Activated T-helper 1 cell treated with anti-CD3 and anti-CD28 coated beads, Interleukin-12 subunit alpha, Interleukin-12 subunit beta, Interleukin-2, Interleukin-4 antibody, amounts not matched to agents 30 ng/mL and 10 ng/mL and 1 ng/mL, durations not matched to agents 14 hours and 24 hours and 36 hours (primary cell): ENCODE data around the gene ZC2HC1C. TPM values are rescaled to one million over a fixed set of nuclear protein-coding genes. Genes with fewer than 3 reads are reported as not detected.
"Not testable (repeated sequence)": the region's sequence is repeated elsewhere in the genome, so short reads cannot be mapped to it uniquely, and the experiment has no call there.

Experiments used
- DNase-seq: peaks from one replicate; pipeline ENCODE4 v3.0.0; 2021; ENCODE audit warnings: low spot score
- H3K27ac Mint-ChIP-seq: one replicate; pipeline ENCODE4 v1.8.0; 2021; ENCODE audit warnings: mild to moderate bottlenecking, mixed read lengths
- H3K27me3 Mint-ChIP-seq: one replicate; pipeline ENCODE4 v1.8.0; 2022; ENCODE audit warnings: mild to moderate bottlenecking, moderate library complexity, mixed read lengths; ENCODE audit not compliant: insufficient read depth
- H3K36me3 Mint-ChIP-seq: one replicate; pipeline ENCODE4 v1.8.0; 2021; ENCODE audit warnings: low read depth, mixed read lengths
- H3K4me1 Mint-ChIP-seq: one replicate; pipeline ENCODE4 v1.8.0; 2021; ENCODE audit warnings: low read depth, mixed read lengths
- H3K4me3 Mint-ChIP-seq: one replicate; pipeline ENCODE4 v1.8.0; 2021; ENCODE audit warnings: mild to moderate bottlenecking, moderate library complexity, mixed read lengths
- H3K9me3 Mint-ChIP-seq: one replicate; pipeline ENCODE4 v1.8.0; 2021; ENCODE audit warnings: mixed read lengths
- intact Hi-C: fragments of 100-400 bp; cut with micrococcal nuclease; formaldehyde crosslinking; loops from one replicate; pipeline ENCODE4 v1.15.1; 2024
- total RNA-seq: library from RNA; stranded (reverse); gene quantifications from 2 replicates; pipeline ENCODE4 v1.2.3, GENCODE V29; 2022

ZC2HC1C gene
- total RNA-seq, 1 donor from 2014 or later = 0.80 TPM

GRCh38 chr14:75109877-75110276 is 40.4 kb downstream of the ZC2HC1C start:
- Mint-ChIP-seq H3K36me3 (peaks cover 54% of the 10 kb centered on the region), H3K27me3 (no peaks in the 10 kb centered on the region), H3K9me3 (no peaks in the 10 kb centered on the region), H3K27ac (no peak overlapping the region), H3K4me3 (no peak overlapping the region), H3K4me1 (peaks cover 13% of the 10 kb centered on the region)
- DNase-seq = no peak
- intact Hi-C loops = no loop called here

DNA sequence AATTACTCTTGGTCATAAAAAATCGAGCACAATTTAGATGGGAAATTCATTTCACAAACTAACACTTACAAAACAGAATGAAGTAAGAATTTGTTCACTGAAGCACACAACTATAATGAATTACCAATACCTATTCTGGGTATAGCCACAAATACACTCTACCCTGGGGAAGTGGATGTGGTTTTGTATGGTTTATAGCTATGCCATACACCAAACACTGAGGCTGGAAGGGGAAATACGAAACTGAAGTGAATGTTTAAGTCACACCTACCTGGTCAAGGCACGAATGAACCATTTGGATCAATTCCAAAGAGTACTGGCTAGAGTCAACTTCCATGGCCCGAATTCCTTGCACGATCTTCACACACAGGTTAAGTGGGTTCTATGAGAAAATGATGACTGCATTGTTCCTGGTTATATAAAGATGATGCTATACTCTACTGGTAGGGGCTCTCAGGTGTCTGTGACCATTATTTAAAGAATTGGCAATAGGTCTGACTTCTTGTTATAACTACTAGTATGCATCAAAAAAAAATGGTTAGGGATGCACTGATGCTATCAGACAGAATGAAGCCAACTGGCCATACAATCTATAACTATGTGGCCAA is 44.6 kb downstream of the ZC2HC1C start:
- Mint-ChIP-seq H3K27ac (no peak overlapping the region), H3K4me3 (no peak overlapping the region), H3K9me3 (no peaks in the 10 kb centered on the region), H3K36me3 (peaks cover 55% of the 10 kb centered on the region), H3K4me1 (peaks cover 13% of the 10 kb centered on the region), H3K27me3 (no peaks in the 10 kb centered on the region)
- DNase-seq = no peak
- intact Hi-C loops = no loop called here

GRCh38 chr14:75119056-75119455 is 49.6 kb downstream of the ZC2HC1C start:
- H3K27me3 Mint-ChIP-seq = no peaks in the 10 kb centered on the region

GRCh38 chr14:75120541-75121291 is 51.3 kb downstream of the ZC2HC1C start:
- DNase-seq = no peak
- H3K36me3 Mint-ChIP-seq = peaks cover 41% of the 10 kb centered on the region
- H3K27me3 Mint-ChIP-seq = no peaks in the 10 kb centered on the region
- intact Hi-C loops = no loop called here
- no peaks in the 10 kb centered on the region for H3K9me3 Mint-ChIP-seq
- peaks cover 34% of the 10 kb centered on the region for H3K4me1 Mint-ChIP-seq
- no peak overlapping the region for H3K4me3 Mint-ChIP-seq
- H3K27ac Mint-ChIP-seq = no peak overlapping the region

More at GRCh38 chr14:75119056-75119455, 49.6 kb downstream of the ZC2HC1C start:
- no peak for DNase-seq
- Mint-ChIP-seq H3K9me3 (no peaks in the 10 kb centered on the region), H3K4me3 (no peak overlapping the region), H3K27ac (no peak overlapping the region), H3K36me3 (peaks cover 36% of the 10 kb centered on the region), H3K4me1 (peaks cover 26% of the 10 kb centered on the region)
- intact Hi-C loops = no loop called here

- no peak for DNase-seq
- H3K4me1 Mint-ChIP-seq = peaks cover 41% of the 10 kb centered on the region
- H3K9me3 Mint-ChIP-seq = no peaks in the 10 kb centered on the region
- H3K27ac Mint-ChIP-seq = no peak overlapping the region
- H3K4me3 Mint-ChIP-seq = no peak overlapping the region
- intact Hi-C loops = no loop called here
- H3K36me3 Mint-ChIP-seq = peaks cover 44% of the 10 kb centered on the region
- H3K27me3 Mint-ChIP-seq = no peaks in the 10 kb centered on the region
These were observed 52.1 kb downstream of the ZC2HC1C start for GRCh38 chr14:75121552-75121951.

- peak overlapping the region; percentile 60 for H3K4me3 Mint-ChIP-seq
- peaks cover 52% of the 10 kb centered on the region for H3K4me1 Mint-ChIP-seq
- H3K27ac Mint-ChIP-seq = peak overlapping the region; percentile 57
- peaks cover 35% of the 10 kb centered on the region for H3K36me3 Mint-ChIP-seq
- intact Hi-C loops = no loop called here
- peak; percentile 12 for DNase-seq
- H3K9me3 Mint-ChIP-seq = no peaks in the 10 kb centered on the region
- no peaks in the 10 kb centered on the region for H3K27me3 Mint-ChIP-seq
These were observed 54.5 kb downstream of the ZC2HC1C start for GRCh38 chr14:75123991-75124390.

GRCh38 chr14:75125617-75126016 is 56.2 kb downstream of the ZC2HC1C start:
- Mint-ChIP-seq H3K27me3 (no peaks in the 10 kb centered on the region), H3K27ac (peak overlapping the region; percentile 97), H3K4me1 (peaks cover 47% of the 10 kb centered on the region), H3K36me3 (peaks cover 29% of the 10 kb centered on the region), H3K9me3 (no peaks in the 10 kb centered on the region), H3K4me3 (peak overlapping the region; percentile 93)
- DNase-seq = no peak
- intact Hi-C loops = loop anchor here (2.0 to 5.0 kb wide), 6 partner anchors 57 to 535 kb away; partner anchors contain the start of genes DLST, ERG28, TTLL5 and YLPM1

DNA sequence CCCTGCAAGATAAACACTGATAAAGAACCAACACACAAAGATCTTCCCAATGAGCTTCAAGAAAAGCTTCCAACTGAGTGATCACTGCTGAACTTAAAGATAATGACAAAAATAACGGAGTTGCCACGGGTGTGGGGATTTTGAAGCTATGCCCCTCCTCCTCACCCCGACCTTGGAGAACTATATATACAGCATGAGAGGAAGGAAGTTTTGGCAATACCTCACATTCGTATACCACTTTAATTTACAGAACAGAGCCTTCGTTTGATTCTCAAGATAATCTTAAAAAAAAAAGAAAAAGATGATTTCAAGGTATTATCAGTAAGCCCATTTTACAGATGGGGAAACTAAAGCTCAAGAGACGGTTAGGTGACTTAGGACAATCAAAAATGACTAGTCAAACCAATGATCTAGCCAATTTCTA is 56.7 kb downstream of the ZC2HC1C start:
- Mint-ChIP-seq H3K4me3 (peak overlapping the region; percentile 93), H3K27ac (peak overlapping the region; percentile 97), H3K4me1 (peaks cover 43% of the 10 kb centered on the region), H3K36me3 (peaks cover 28% of the 10 kb centered on the region), H3K9me3 (no peaks in the 10 kb centered on the region), H3K27me3 (no peaks in the 10 kb centered on the region)
- intact Hi-C loops = loop anchor here (2.0 to 5.0 kb wide), 6 partner anchors 57 to 535 kb away; partner anchors contain the start of genes DLST, ERG28, TTLL5 and YLPM1
- no peak for DNase-seq

DNA sequence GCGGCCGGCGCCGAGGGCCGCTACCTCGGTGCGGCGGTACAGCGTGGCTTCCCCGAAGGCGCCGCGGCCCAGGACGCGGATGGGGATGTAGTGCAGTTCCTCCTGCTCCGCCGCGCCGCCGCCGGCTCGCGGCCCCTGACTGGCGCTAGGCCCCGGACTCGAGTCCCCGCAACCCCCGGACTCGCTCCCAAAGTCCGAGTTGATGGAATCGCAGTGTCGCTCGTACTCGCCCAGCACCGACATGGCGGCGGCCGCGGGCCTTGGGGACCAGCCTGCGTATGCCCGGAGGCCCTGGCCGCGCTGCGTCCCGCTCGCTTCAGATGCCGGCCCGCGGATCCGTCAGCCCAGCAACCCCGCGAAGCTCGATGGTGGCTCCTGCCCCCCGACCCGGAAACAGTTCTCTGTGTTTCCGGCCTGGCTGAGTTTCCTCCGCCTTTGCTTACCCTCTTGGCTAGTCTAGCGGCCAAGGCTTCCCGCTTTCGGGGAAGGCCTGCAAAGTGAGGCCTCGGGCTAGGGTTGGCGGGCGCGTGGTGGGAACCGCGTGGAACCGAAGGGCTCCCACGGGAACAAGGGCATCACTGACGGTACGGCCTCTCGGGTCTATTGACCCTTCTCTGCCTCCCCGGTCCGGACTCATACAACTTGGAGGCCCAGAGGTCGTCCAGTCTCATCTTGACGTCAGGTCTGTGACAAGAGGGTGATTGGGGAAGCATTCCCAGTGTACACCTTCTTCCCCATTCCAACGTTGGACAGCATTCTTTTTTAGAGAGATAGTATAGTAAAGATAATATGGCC is 57.4 kb downstream of the ZC2HC1C start, which contains the start of gene NEK9:
Gene NEK9, minus strand, starts transcription at position 370 of the 795 bp plus-strand sequence. Its CDS starts 127 bp downstream, at position 243.
- peaks cover 39% of the 10 kb centered on the region for H3K4me1 Mint-ChIP-seq
- no peaks in the 10 kb centered on the region for H3K9me3 Mint-ChIP-seq
- intact Hi-C loops = loop anchor here (1.0 to 5.0 kb wide), 8 partner anchors 49 to 534 kb away; partner anchors contain the start of genes DLST, ERG28, TMED10 and TTLL5
- DNase-seq = peak; percentile 86
- peaks cover 26% of the 10 kb centered on the region for H3K36me3 Mint-ChIP-seq
- H3K4me3 Mint-ChIP-seq = peak within 1 kb of the TSS; percentile 93
- no peaks in the 10 kb centered on the region for H3K27me3 Mint-ChIP-seq
- H3K27ac Mint-ChIP-seq = peak within 1 kb of the TSS; percentile 97

DNA sequence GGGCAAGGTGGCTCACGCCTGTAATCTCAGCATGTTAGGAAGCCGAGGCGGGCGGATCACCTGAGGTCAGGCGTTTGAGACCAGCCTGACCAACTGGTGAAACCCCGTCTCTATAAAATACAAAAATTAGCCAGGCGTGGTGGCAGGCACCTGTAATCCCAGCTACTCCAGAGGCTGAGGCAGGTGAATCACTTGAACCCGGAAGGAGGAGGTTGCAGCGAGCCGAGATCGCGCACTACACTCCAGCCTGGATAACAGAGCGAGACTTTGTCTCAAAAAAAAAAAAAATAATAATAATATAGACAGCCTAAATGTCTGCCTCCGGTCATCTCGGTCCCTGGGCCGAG is 58.0 kb downstream of the ZC2HC1C start:
- not testable (repeated sequence) for H3K27me3 Mint-ChIP-seq, DNase-seq, H3K9me3 Mint-ChIP-seq
- Mint-ChIP-seq H3K36me3 (peaks cover 25% of the 10 kb centered on the region), H3K27ac (peak overlapping the region; percentile 97), H3K4me1 (peaks cover 40% of the 10 kb centered on the region), H3K4me3 (peak overlapping the region; percentile 93)
- intact Hi-C loops = loop anchor here (1.0 to 5.0 kb wide), 8 partner anchors 49 to 533 kb away; partner anchors contain the start of genes DLST, ERG28, TMED10 and TTLL5

DNA sequence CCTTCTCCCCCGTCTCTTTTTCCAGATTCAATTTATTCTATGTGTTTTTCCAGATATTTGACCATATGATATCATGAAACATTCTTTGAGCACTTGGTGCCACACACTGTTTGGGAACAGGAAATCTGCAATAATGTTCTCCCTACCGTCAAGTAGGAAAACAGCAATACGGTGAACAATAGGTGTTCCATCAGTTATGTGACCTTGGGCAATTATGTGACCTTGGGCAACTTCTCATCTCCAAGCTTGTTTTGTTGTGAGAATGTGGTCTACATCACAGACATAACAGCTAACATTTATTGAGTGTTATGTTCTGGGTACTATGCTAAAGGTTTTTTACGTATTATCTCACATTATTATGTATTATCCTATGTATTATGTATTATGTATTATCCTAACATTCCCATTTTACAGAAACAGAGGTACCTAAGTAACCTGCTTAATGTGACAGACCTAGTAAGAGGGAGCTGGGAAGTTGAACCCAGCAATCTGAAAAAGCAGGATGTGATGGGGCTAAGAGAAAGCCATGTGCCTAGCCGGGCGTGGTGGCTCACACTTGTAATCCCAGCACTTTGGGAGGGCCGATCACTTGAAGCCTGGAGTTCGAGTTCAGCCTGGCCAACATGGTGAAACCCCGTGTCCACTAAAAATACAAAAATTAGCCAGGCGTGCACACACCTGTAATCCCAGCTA is 58.6 kb downstream of the ZC2HC1C start:
- DNase-seq = no peak
- intact Hi-C loops = loop anchor here (1.0 to 5.0 kb wide), 8 partner anchors 48 to 533 kb away; partner anchors contain the start of genes DLST, ERG28, TMED10 and TTLL5
- Mint-ChIP-seq H3K4me1 (peaks cover 45% of the 10 kb centered on the region), H3K27ac (peak overlapping the region; percentile 90), H3K36me3 (peaks cover 30% of the 10 kb centered on the region), H3K4me3 (peak overlapping the region; percentile 93), H3K27me3 (no peaks in the 10 kb centered on the region), H3K9me3 (no peaks in the 10 kb centered on the region)

DNA sequence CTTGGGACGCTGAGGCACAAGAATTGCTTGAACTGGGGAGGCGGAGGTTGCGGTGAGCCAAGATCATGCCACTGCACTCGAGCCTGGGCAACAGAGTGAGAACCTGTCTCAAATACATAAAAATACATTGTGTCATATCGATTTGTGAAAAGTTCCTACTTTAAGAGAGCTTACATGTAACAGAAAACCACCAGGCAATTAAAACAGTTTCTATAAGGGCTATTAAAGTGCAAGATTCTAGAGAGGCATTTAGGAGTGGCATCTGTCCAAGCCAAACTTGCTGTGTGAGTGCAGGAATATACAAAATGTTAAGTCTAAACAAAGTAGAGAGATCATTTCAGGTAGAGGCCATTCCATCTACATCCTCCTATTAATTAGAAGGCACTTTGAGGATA is 59.2 kb downstream of the ZC2HC1C start:
- Mint-ChIP-seq H3K4me1 (peaks cover 45% of the 10 kb centered on the region), H3K9me3 (no peaks in the 10 kb centered on the region), H3K4me3 (peak overlapping the region; percentile 93), H3K27me3 (no peaks in the 10 kb centered on the region), H3K36me3 (peaks cover 34% of the 10 kb centered on the region), H3K27ac (peak overlapping the region; percentile 7)
- no peak for DNase-seq
- intact Hi-C loops = loop anchor here (5.0 kb wide), 2 partner anchors 366 to 414 kb away; partner anchors contain the start of gene YLPM1
